GM19372 (cell line): ENCODE measurements around the gene RNF224.
"Not testable (repeated sequence)": the region's sequence is repeated elsewhere in the genome, so short reads cannot be mapped to it uniquely, and the experiment has no call there.

ENCODE experiments used
- ATAC-seq: cut with Tn5 transposase; IDR thresholded peaks from one replicate; pipeline ENCODE4 v1.9.1; 2021; ENCODE audit warnings: mild to moderate bottlenecking, low read depth, moderate library complexity; ENCODE audit not compliant: unreplicated experiment

Gene RNF224

GRCh38 chr9:137236936-137237421, 9.7 kb downstream of the RNF224 start:
- ATAC-seq = no peak

- no peak for ATAC-seq
These were observed 10.7 kb downstream of the RNF224 start for GRCh38 chr9:137237759-137238726.

- not testable (repeated sequence) for ATAC-seq
These were observed 12.4 kb downstream of the RNF224 start for GRCh38 chr9:137239541-137240200.

- peak; percentile 13 for ATAC-seq
These were observed 13.1 kb downstream of the RNF224 start for GRCh38 chr9:137240318-137240840.

- peak; percentile 55 for ATAC-seq
These were observed 13.7 kb downstream of the RNF224 start, which contains the start of gene TUBB4B for GRCh38 chr9:137240841-137241489. Gene TUBB4B, plus strand, starts transcription at chr9:137241287. Its CDS starts 74 bp downstream, at chr9:137241361.

- ATAC-seq = no peak
These were observed 14.4 kb downstream of the RNF224 start for GRCh38 chr9:137241490-137242268.

- no peak for ATAC-seq
These were observed 15.2 kb downstream of the RNF224 start for GRCh38 chr9:137242269-137243203.

GRCh38 chr9:137243266-137243625, 15.9 kb downstream of the RNF224 start:
- not testable (repeated sequence) for ATAC-seq

- ATAC-seq = no peak
These were observed 16.6 kb downstream of the RNF224 start for GRCh38 chr9:137243626-137244485.

GRCh38 chr9:137244486-137245449, 17.5 kb downstream of the RNF224 start:
- no peak for ATAC-seq

- ATAC-seq = no peak
These were observed 18.4 kb downstream of the RNF224 start for GRCh38 chr9:137245450-137246421.

GRCh38 chr9:137247135-137247915, 20.0 kb downstream of the RNF224 start:
- no peak for ATAC-seq

GRCh38 chr9:137247916-137248175, 20.5 kb downstream of the RNF224 start:
- ATAC-seq = no peak

GRCh38 chr9:137250329-137251193, 23.3 kb downstream of the RNF224 start:
- no peak for ATAC-seq
